Testis (tissue), 3 donors: ENCODE data around the gene CMPK2. TPM values are rescaled to one million over a fixed set of nuclear protein-coding genes. Genes with fewer than 3 reads are reported as not detected.

Experiments used
- DNase-seq: peaks from one replicate; pipeline ENCODE4 v3.0.0-alpha.2; 2019
- H3K27ac ChIP-seq, 2 donors: fragments of 200-600 bp; sonication (generic); one replicate each; pipeline ENCODE4 v1.5.1; 2019
- H3K27me3 ChIP-seq: fragments of 200-600 bp; sonication (generic); one replicate; pipeline ENCODE4 v1.5.1; 2019
- H3K36me3 ChIP-seq: fragments of 200-600 bp; sonication (generic); one replicate; pipeline ENCODE4 v1.5.1; 2017; ENCODE audit warnings: low read depth; ENCODE audit errors: missing control alignments
- H3K4me1 ChIP-seq: fragments of 200-600 bp; sonication (generic); one replicate; pipeline ENCODE4 v1.5.1; 2019
- H3K4me3 ChIP-seq, 2 donors: fragments of 200-600 bp; sonication (generic); one replicate each; pipeline ENCODE4 v1.5.1; 2017 to 2019
- H3K9me3 ChIP-seq: fragments of 200-600 bp; sonication (generic); one replicate; pipeline ENCODE4 v1.5.1; 2017
- CTCF ChIP-seq, 3 experiments: fragments of 450-650 bp in 2 of 3; fragments of 200-600 bp in 1 of 3; sonication (generic) in 1 of 3; IDR thresholded peaks; one replicate each; pipeline ENCODE4 v1.5.1; 2016 to 2019; ENCODE audit warnings: antibody characterized with exemption in 3 of 3, mild to moderate bottlenecking in 2 of 3, moderate library complexity in 1 of 3
- POLR2A ChIP-seq: fragments of 450-650 bp; IDR thresholded peaks from one replicate; pipeline ENCODE4 v1.6.1; 2017; ENCODE audit warnings: antibody characterized with exemption, mild to moderate bottlenecking, moderate library complexity
- WGBS, 2 donors: methylation state at CpG; one replicate each; pipeline ENCODE4 v1.1.5; 2018; 5-methylcytosine and 5-hydroxymethylcytosine counted together
- intact Hi-C: fragments of 100-400 bp; cut with DNase I; formaldehyde crosslinking; loops from one replicate; pipeline ENCODE4 v1.15.1; 2023; ENCODE audit warnings: low total_unique reads
- polyA plus RNA-seq: library from polyadenylated mRNA; stranded (reverse); fragments of 350-450 nt; fragmentation: Illumina TruSeq; extraction: RNeasy Lipid Tissue Mini Kit (QIAGEN cat#74804); gene quantifications from one replicate; pipeline ENCODE4 v1.2.3, GENCODE V29; 2014; ENCODE audit warnings: low read depth, low replicate concordance; ENCODE audit not compliant: insufficient read depth
- total RNA-seq, 2 donors: library from RNA; depleted of rRNA; stranded (reverse); fragments of >200 nt; gene quantifications; one replicate each; pipeline ENCODE4 v1.2.3, GENCODE V29; 2016

CMPK2 gene
- total and polyA plus RNA-seq, 3 donors from 2014 or later = 11.1 to 16.1 (median 15.4) TPM

- Histone ChIP-seq H3K9me3 (no peaks in the 10 kb centered on the region), H3K4me1 (no peaks in the 10 kb centered on the region), H3K36me3 (no peaks in the 10 kb centered on the region), H3K27ac (no peak overlapping the region), H3K4me3 (no peak overlapping the region), H3K27me3 (no peaks in the 10 kb centered on the region)
- intact Hi-C loops = no loop called here
- TF ChIP-seq POLR2A (no peak), CTCF (IDR thresholded peaks at IDR 0.05) (no peak)
- WGBS, 2 donors = 88 to 89% methylated on average over 2 of the region's 2 CpGs
- no peak for DNase-seq
Observed at GRCh38 chr2:6841537-6842287, 24.0 kb downstream of the CMPK2 start.

- Histone ChIP-seq H3K27ac (no peak overlapping the region), H3K9me3 (no peaks in the 10 kb centered on the region), H3K36me3 (no peaks in the 10 kb centered on the region), H3K4me1 (no peaks in the 10 kb centered on the region), H3K27me3 (no peaks in the 10 kb centered on the region), H3K4me3 (no peak overlapping the region)
- no peak for DNase-seq
- intact Hi-C loops = no loop called here
- TF ChIP-seq CTCF (IDR thresholded peaks at IDR 0.05) (no peak), POLR2A (no peak)
- WGBS, 2 donors = 97% methylated on average over 4 of the region's 4 CpGs
Observed at GRCh38 chr2:6838673-6839319, 26.9 kb downstream of the CMPK2 start.

- Histone ChIP-seq H3K27ac (no peak overlapping the region), H3K4me1 (no peaks in the 10 kb centered on the region), H3K4me3 (no peak overlapping the region), H3K27me3 (no peaks in the 10 kb centered on the region), H3K36me3 (no peaks in the 10 kb centered on the region), H3K9me3 (no peaks in the 10 kb centered on the region)
- intact Hi-C loops = no loop called here
- DNase-seq = no peak
- TF ChIP-seq CTCF (IDR thresholded peaks at IDR 0.05) (no peak), POLR2A (no peak)
Observed at GRCh38 chr2:6835467-6835866, 30.2 kb downstream of the CMPK2 start.

GRCh38 chr2:6834163-6834562 is 31.5 kb downstream of the CMPK2 start:
- DNase-seq = no peak
- Histone ChIP-seq H3K36me3 (no peaks in the 10 kb centered on the region), H3K27ac (no peak overlapping the region), H3K4me1 (no peaks in the 10 kb centered on the region), H3K4me3 (no peak overlapping the region), H3K27me3 (no peaks in the 10 kb centered on the region), H3K9me3 (no peaks in the 10 kb centered on the region)
- TF ChIP-seq CTCF (IDR thresholded peaks at IDR 0.05) (no peak), POLR2A (no peak)
- intact Hi-C loops = no loop called here

GRCh38 chr2:6833300-6833604 is 32.5 kb downstream of the CMPK2 start:
- Histone ChIP-seq H3K4me1 (no peaks in the 10 kb centered on the region), H3K4me3 (no peak overlapping the region), H3K36me3 (no peaks in the 10 kb centered on the region), H3K27me3 (no peaks in the 10 kb centered on the region), H3K9me3 (no peaks in the 10 kb centered on the region), H3K27ac (no peak overlapping the region)
- intact Hi-C loops = no loop called here
- no peak for DNase-seq
- WGBS, 2 donors = 86 to 91% methylated on average over 2 of the region's 2 CpGs
- no peak for TF ChIP-seq CTCF (IDR thresholded peaks at IDR 0.05)
- no peak for TF ChIP-seq POLR2A
